H1 (cell line): ENCODE data around the gene GLI1. TPM values are rescaled to one million over a fixed set of nuclear protein-coding genes. Genes with fewer than 3 reads are reported as not detected.

Source experiments
- CTCF ChIA-PET: fragments of 300-600 bp; sonication (Branson Sonifier 250); formaldehyde crosslinking; loops from one replicate; lab custom pipeline; 2021; ENCODE audit not compliant: partially characterized antibody; lab: Charles Lee
- POLR2A ChIA-PET: fragments of 300-600 bp; sonication (Branson Sonifier 250); formaldehyde crosslinking; loops from one replicate; lab custom pipeline; 2021; ENCODE audit warnings: inconsistent platforms; ENCODE audit not compliant: partially characterized antibody; lab: Charles Lee
- DNase-seq, 2 experiments: peaks; one replicate each; pipeline versions ENCODE4 v3.0.0 to v3.0.0-alpha.2; 2010 to 2022; ENCODE audit warnings: low spot score in 2 of 2, low read depth in 1 of 2, mixed read lengths in 1 of 2
- FAIRE-seq: peaks from 2 replicates; lab custom pipeline; 2011; peaks lifted over from hg19 to GRCh38; lab: Jason Lieb, UNC
- H2AFZ ChIP-seq: 2 replicates; pipeline ENCODE4 v1.8.1; 2012; ENCODE audit warnings: low read length, inconsistent platforms
- H2AK5ac ChIP-seq: 2 replicates; pipeline ENCODE4 v1.6.1; 2013; ENCODE audit warnings: low read depth, low read length
- H2BK120ac ChIP-seq: replicated peaks from 2 replicates; pipeline ENCODE3; 2013; ENCODE audit warnings: low read depth, low read length, inconsistent platforms
- H2BK12ac ChIP-seq: 2 replicates; pipeline ENCODE4 v1.6.1; 2013; ENCODE audit warnings: low read depth, low read length
- H2BK15ac ChIP-seq: 2 replicates; pipeline ENCODE4 v1.6.1; 2013; ENCODE audit warnings: low read length
- H2BK20ac ChIP-seq: 2 replicates; pipeline ENCODE4 v1.6.1; 2013; ENCODE audit warnings: low read length
- H2BK5ac ChIP-seq: 2 replicates; pipeline ENCODE4 v1.6.1; 2013; ENCODE audit warnings: low read depth, low read length
- H3K14ac ChIP-seq: 2 replicates; pipeline ENCODE4 v1.6.1; 2013; ENCODE audit warnings: inconsistent platforms; ENCODE audit not compliant: insufficient read length
- H3K18ac ChIP-seq: 2 replicates; pipeline ENCODE4 v1.6.1; 2013; ENCODE audit warnings: low read length; ENCODE audit errors: extremely low read depth
- H3K23ac ChIP-seq: 2 replicates; pipeline ENCODE4 v1.6.1; 2013; ENCODE audit warnings: inconsistent platforms; ENCODE audit not compliant: insufficient read length
- H3K23me2 ChIP-seq: 2 replicates; pipeline ENCODE4 v1.6.1; 2013; ENCODE audit warnings: low read depth, low read length
- H3K27ac ChIP-seq: 2 replicates; pipeline ENCODE4 v1.6.1; 2011; ENCODE audit warnings: low read depth, low read length, inconsistent platforms
- H3K27me3 ChIP-seq, 4 experiments: replicated peaks in 1 of 4; 1 replicate in 1 of 4; 2 replicates in 3 of 4; pipeline versions ENCODE4 v1.6.1 to v1.8.1; 2011 to 2013; ENCODE audit warnings: low read length in 3 of 4, mild to moderate bottlenecking in 3 of 4, inconsistent platforms in 2 of 4, mixed read lengths in 2 of 4, moderate library complexity in 1 of 4; ENCODE audit not compliant: control insufficient read depth in 3 of 4, insufficient read depth in 3 of 4; ENCODE audit errors: extremely low read depth in 1 of 4
- H3K36me3 ChIP-seq, 4 experiments: 2 replicates each; pipeline versions ENCODE4 v1.6.1 to v1.8.1; 2011 to 2013; ENCODE audit warnings: mild to moderate bottlenecking in 4 of 4, low read length in 3 of 4, moderate library complexity in 2 of 4, control low read depth in 1 of 4, inconsistent platforms in 1 of 4; ENCODE audit not compliant: insufficient read depth in 4 of 4, control insufficient read depth in 2 of 4
- H3K4ac ChIP-seq: replicated peaks from 2 replicates; pipeline ENCODE3; 2013; ENCODE audit warnings: low read length, low read depth, mixed read lengths, inconsistent platforms; ENCODE audit not compliant: insufficient read length
- H3K4me1 ChIP-seq, 4 experiments: replicated peaks in 1 of 4; 1 replicate in 1 of 4; 2 replicates in 3 of 4; pipeline versions ENCODE4 v1.6.1 to v1.8.1; 2011 to 2013; ENCODE audit warnings: low read length in 3 of 4, inconsistent platforms in 2 of 4, mixed read lengths in 1 of 4; ENCODE audit not compliant: insufficient read depth in 4 of 4, control insufficient read depth in 3 of 4
- H3K4me2 ChIP-seq, 2 experiments: 2 replicates each; pipeline versions ENCODE4 v1.6.1 to v1.8.1; 2011 to 2013; ENCODE audit warnings: low read depth in 2 of 2, low read length in 2 of 2, control low read depth in 1 of 2, inconsistent platforms in 1 of 2, mild to moderate bottlenecking in 1 of 2; ENCODE audit not compliant: insufficient read depth in 1 of 2
- H3K4me3 ChIP-seq, 4 experiments: fragments of 200-600, 300-600 bp in 1 of 4; sonication (generic), shearing (Covaris generic), sonication (Bioruptor Twin) in 1 of 4; 2 replicates each; pipeline versions ENCODE4 v1.5.1 to v1.8.1; 2011 to 2016; ENCODE audit warnings: low read length in 4 of 4, low read depth in 3 of 4, control low read depth in 2 of 4, inconsistent platforms in 2 of 4, mild to moderate bottlenecking in 2 of 4, mixed read lengths in 1 of 4, moderate library complexity in 1 of 4; ENCODE audit not compliant: insufficient read depth in 2 of 4; ENCODE audit errors: extremely low read depth in 1 of 4
- H3K56ac ChIP-seq: replicated peaks from 2 replicates; pipeline ENCODE3; 2013; ENCODE audit warnings: low read depth, mild to moderate bottlenecking, mixed read lengths, low read length, inconsistent platforms; ENCODE audit not compliant: insufficient read length
- H3K79me1 ChIP-seq: 2 replicates; pipeline ENCODE4 v1.6.1; 2013; ENCODE audit warnings: low read depth, low read length, control low read depth
- H3K79me2 ChIP-seq, 2 experiments: 2 replicates each; pipeline versions ENCODE4 v1.6.1 to v1.8.1; 2012 to 2013; ENCODE audit warnings: low read length in 2 of 2, mild to moderate bottlenecking in 2 of 2, inconsistent platforms in 1 of 2; ENCODE audit not compliant: insufficient read depth in 2 of 2, control insufficient read depth in 1 of 2
- H3K9ac ChIP-seq, 4 experiments: replicated peaks in 1 of 4; 1 replicate in 1 of 4; 2 replicates in 3 of 4; pipeline versions ENCODE4 v1.6.1 to v1.8.1; 2011 to 2013; ENCODE audit warnings: low read depth in 3 of 4, low read length in 3 of 4, control low read depth in 2 of 4, mild to moderate bottlenecking in 2 of 4, moderate library complexity in 2 of 4, inconsistent platforms in 1 of 4; ENCODE audit errors: extremely low read depth in 1 of 4
- H3K9me3 ChIP-seq, 2 experiments: 2 replicates each; pipeline versions ENCODE4 v1.6.1 to v1.8.1; 2012 to 2013; ENCODE audit warnings: mild to moderate bottlenecking in 2 of 2, moderate library complexity in 2 of 2, control low read depth in 1 of 2, inconsistent platforms in 1 of 2, low read depth in 1 of 2, low read length in 1 of 2, mixed read lengths in 1 of 2; ENCODE audit not compliant: insufficient read depth in 2 of 2
- H4K20me1 ChIP-seq, 2 experiments: replicated peaks in 1 of 2; 2 replicates each; pipeline versions ENCODE3 to v1.8.1; 2011 to 2013; ENCODE audit warnings: inconsistent platforms in 2 of 2, low read length in 2 of 2, mild to moderate bottlenecking in 1 of 2; ENCODE audit not compliant: insufficient read depth in 2 of 2, control insufficient read depth in 1 of 2
- H4K5ac ChIP-seq: 2 replicates; pipeline ENCODE4 v1.6.1; 2013; ENCODE audit warnings: low read length, low read depth, mixed read lengths, inconsistent platforms; ENCODE audit not compliant: insufficient read length
- H4K8ac ChIP-seq: 2 replicates; pipeline ENCODE4 v1.8.0; 2013; ENCODE audit warnings: mild to moderate bottlenecking, moderate library complexity, low read length, inconsistent platforms; ENCODE audit not compliant: insufficient read depth; ENCODE audit errors: extremely low read depth
- H4K91ac ChIP-seq: replicated peaks from 2 replicates; pipeline ENCODE3; 2013; ENCODE audit warnings: low read length, mixed read lengths, inconsistent platforms; ENCODE audit not compliant: insufficient read length
- ASH2L ChIP-seq: fragments of 200-600, 300-600 bp; sonication (generic); IDR thresholded peaks from one replicate; pipeline ENCODE4 v1.7.1; 2017; ENCODE audit warnings: low read length
- BACH1 ChIP-seq: IDR thresholded peaks from 2 replicates; pipeline ENCODE4 v1.6.1; 2012; ENCODE audit warnings: low read length, improper control_type of control experiment
- CREB1 ChIP-seq: IDR thresholded peaks from 2 replicates; pipeline ENCODE4 v1.6.1; 2012; ENCODE audit warnings: inconsistent platforms
- HDAC2 ChIP-seq, 2 experiments: fragments of 300-600 bp in 1 of 2; sonication (generic) in 1 of 2; IDR thresholded peaks; 2 replicates each; pipeline ENCODE4 v1.6.1; 2011 to 2012; ENCODE audit warnings: low read depth in 2 of 2, low read length in 2 of 2, mild to moderate bottlenecking in 2 of 2, moderate library complexity in 2 of 2, borderline replicate concordance in 1 of 2, inconsistent platforms in 1 of 2
- JUND ChIP-seq: IDR thresholded peaks from 2 replicates; pipeline ENCODE4 v1.6.1; 2011; ENCODE audit warnings: mild to moderate bottlenecking, improper control_type of control experiment, low read length
- NRF1 ChIP-seq: IDR thresholded peaks from 2 replicates; pipeline ENCODE4 v1.6.1; 2011; ENCODE audit warnings: mild to moderate bottlenecking, low read depth, low read length, improper control_type of control experiment
- POU5F1 ChIP-seq: IDR thresholded peaks from 2 replicates; pipeline ENCODE4 v1.6.1; 2011; ENCODE audit warnings: low read depth, mild to moderate bottlenecking, low read length, moderate library complexity
- SIN3A ChIP-seq, 2 experiments: IDR thresholded peaks in 1 of 2; conservative IDR thresholded peaks in 1 of 2; 2 replicates each; pipeline ENCODE4 v1.6.1; 2011 to 2012; ENCODE audit warnings: low read length in 2 of 2, improper control_type of control experiment in 1 of 2, low read depth in 1 of 2, mild to moderate bottlenecking in 1 of 2
- SP1 ChIP-seq: IDR thresholded peaks from 2 replicates; pipeline ENCODE4 v1.6.1; 2011; ENCODE audit warnings: low read depth, low read length
- SP4 ChIP-seq: IDR thresholded peaks from 2 replicates; pipeline ENCODE4 v1.6.1; 2012; ENCODE audit warnings: low read length, inconsistent platforms
- TAF1 ChIP-seq: IDR thresholded peaks from 2 replicates; pipeline ENCODE4 v1.6.1; 2011; ENCODE audit warnings: mild to moderate bottlenecking, low read depth, low read length
- WGBS, 2 experiments: shearing (Covaris generic) in 1 of 2; methylation state at CpG; one replicate each; pipeline versions ENCODE4 v1.1.6 to v1.1.7; 2013 to 2015; ENCODE audit warnings: low lambda C conversion rate in 2 of 2, mixed read lengths in 2 of 2, inconsistent platforms in 1 of 2, low coverage in 1 of 2, missing lambda C conversion rate in 1 of 2; ENCODE audit not compliant: insufficient replicate concordance in 2 of 2, insufficient coverage in 1 of 2, insufficient read length in 1 of 2; ENCODE audit errors: extremely low coverage in 1 of 2, missing lambda C conversion rate in 1 of 2; 5-methylcytosine and 5-hydroxymethylcytosine counted together
- polyA plus RNA-seq, 7 experiments: library from polyadenylated mRNA; depleted of rRNA in 3 of 7; stranded (reverse) in 5 of 7; unstranded in 2 of 7; fragments of >200 nt in 5 of 7; fragments of 200-250 nt in 2 of 7; gene quantifications; 1 replicate in 5 of 7; 2 replicates in 1 of 7; 4 replicates in 1 of 7; pipeline versions ENCODE4 v1.2.1 to v1.2.3, GENCODE V29; 2011 to 2013; ENCODE audit warnings: missing spikeins in 2 of 7, mixed read lengths in 2 of 7
- total RNA-seq: library from RNA; stranded (reverse); fragmentation: NEBNext Ultra II Directional; extraction: Animal tissue kit (Norgen Biotek cat#: 25700); gene quantifications from 2 replicates; pipeline ENCODE4 v1.2.1, GENCODE V29; 2021
- TF ChIP-seq, protein P1 (sequence below): IDR thresholded peaks from 2 replicates; pipeline ENCODE4 v1.6.1; 2012; ENCODE audit warnings: inconsistent platforms

GLI1 gene
- total and polyA plus RNA-seq, 2 of the 8 experiments (the other 6 are each of a cell fraction or from before 2014, with no cell fraction given): 23.5 to 25.3 TPM

DNA sequence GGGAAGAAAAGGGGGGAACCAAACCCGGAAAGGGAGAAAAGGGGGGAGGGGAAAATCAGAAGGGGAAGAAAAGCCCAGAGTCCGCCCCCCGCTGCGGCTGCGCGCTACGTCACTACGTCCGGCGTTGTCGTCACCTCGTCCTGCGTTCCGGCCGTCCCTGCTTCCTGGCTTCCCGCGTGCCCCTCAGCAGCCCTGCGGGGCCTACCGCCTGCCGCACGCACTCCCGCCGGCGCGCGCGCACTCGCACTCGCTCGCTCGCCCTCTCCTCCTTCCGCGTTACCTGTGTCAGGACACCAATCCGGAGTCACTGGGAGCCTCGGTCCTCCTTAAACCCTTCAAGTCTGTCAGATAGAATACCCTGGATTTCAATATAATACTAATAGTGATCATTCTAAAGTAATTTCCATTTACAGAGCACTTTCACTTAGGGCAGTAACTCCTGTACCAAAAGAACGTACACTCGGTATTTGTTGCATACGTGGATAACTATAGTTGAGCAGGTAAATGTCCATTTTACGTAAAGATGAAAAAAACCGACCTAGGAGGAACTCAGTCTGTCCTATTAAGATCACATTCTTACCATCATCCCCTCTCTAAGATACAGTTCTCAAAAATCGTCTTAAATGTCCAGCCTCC is 28.5 kb upstream of the GLI1 start, which contains the start of gene R3HDM2:
Gene R3HDM2, minus strand, starts transcription at position 113 of the 636 bp plus-strand sequence. CDS start 120,615 bp downstream, outside the sequence.
- no peak within 1 kb of the TSS for H3K56ac ChIP-seq
- peak within 1 kb of the TSS; percentile 81 for H3K4ac ChIP-seq
- peaks cover 3% of the 10 kb centered on the region for H3K79me1 ChIP-seq
- no peak within 1 kb of the TSS for H3K14ac ChIP-seq
- H3K27ac ChIP-seq: peak within 1 kb of the TSS; percentile 81; the same call in 1 of the 2 replicates
- DNase-seq: peak; percentile 90 to 99
- H2AFZ ChIP-seq: 0 out of 2 replicates have a peak within 1 kb of the TSS, but pooled peaks have one; percentile 31
- peaks cover 0 to 14% of the 10 kb centered on the region in 2 experiments; a peak in 2 of 4 replicates for H3K79me2 ChIP-seq
- no peak within 1 kb of the TSS; the same call in 1 of the 2 replicates for H3K18ac ChIP-seq
- H4K20me1 ChIP-seq: no peaks in the 10 kb centered on the region
- no peak within 1 kb of the TSS for H3K23ac ChIP-seq
- H3K23me2 ChIP-seq: peaks cover 3% of the 10 kb centered on the region; the same call in 1 of the 2 replicates
- H3K9me3 ChIP-seq: no peaks in the 10 kb centered on the region
- no peak within 1 kb of the TSS for H2BK20ac ChIP-seq
- H3K4me2 ChIP-seq: peak within 1 kb of the TSS; percentile 59 to 91
- no peak within 1 kb of the TSS for H2BK12ac ChIP-seq
- H4K91ac ChIP-seq: peak within 1 kb of the TSS; percentile 65
- ChIA-PET POLR2A (interaction anchor here (1.1 to 13.2 kb wide), 3 partner anchors 11 to 89 kb away, joined by 3 to 168 read pairs (median 7); partner anchors contain the start of gene INHBE), CTCF (interaction anchor here (1.1 kb wide), 1 partner anchor 88 kb away, joined by 3 read pairs; no protein-coding TSS in a partner anchor)
- H2BK5ac ChIP-seq: peak within 1 kb of the TSS; percentile 41; the same call in 1 of the 2 replicates
- H3K4me3 ChIP-seq: peak within 1 kb of the TSS; percentile 55 to 73 (median 70)
- peak within 1 kb of the TSS; percentile 46 to 97 (median 62) for H3K9ac ChIP-seq
- no peak within 1 kb of the TSS for H2BK15ac ChIP-seq
- no peak within 1 kb of the TSS for H2BK120ac ChIP-seq
- H3K36me3 ChIP-seq: no peaks in the 10 kb centered on the region
- peak within 1 kb of the TSS; percentile 63; the same call in 1 of the 2 replicates for H4K8ac ChIP-seq
- no peak for FAIRE-seq
- no peaks in the 10 kb centered on the region for H3K27me3 ChIP-seq
- WGBS, 2 experiments: 8% methylated on average over 37 of the region's 41 CpGs; no CpG with 5 or more reads in 1 of the 2 experiments
- H4K5ac ChIP-seq: peak within 1 kb of the TSS; percentile 56
- no peak within 1 kb of the TSS for H2AK5ac ChIP-seq
- H3K4me1 ChIP-seq: peaks cover 0 to 5% (median 2%) of the 10 kb centered on the region in 4 experiments; a peak in 5 of 7 replicates
- 0 out of 2 replicates have a peak, but pooled peaks have one; percentile 14 for TF ChIP-seq NRF1
- TF ChIP-seq, protein P1, sequence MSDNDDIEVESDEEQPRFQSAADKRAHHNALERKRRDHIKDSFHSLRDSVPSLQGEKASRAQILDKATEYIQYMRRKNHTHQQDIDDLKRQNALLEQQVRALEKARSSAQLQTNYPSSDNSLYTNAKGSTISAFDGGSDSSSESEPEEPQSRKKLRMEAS: peak; percentile 98
- peak; percentile 68 for TF ChIP-seq TAF1
- peak; percentile 66 for TF ChIP-seq SP1
- TF ChIP-seq JUND: peak; percentile 21; the same call in 1 of the 2 replicates
- TF ChIP-seq BACH1: peak; percentile 29; the same call in 1 of the 2 replicates
- TF ChIP-seq CREB1: peak; percentile 97
- TF ChIP-seq SIN3A (conservative IDR thresholded peaks at IDR 0.05 in 1 of 2, IDR thresholded peaks at IDR 0.05 in 1 of 2; ENCODE audit: low read depth in 1 of 2, low read length in 2 of 2): peak in 1 of 2 experiments; percentile 21; a peak in 1 of 4 replicates
- peak; percentile 22 to 54; a peak in 1 of 4 replicates for TF ChIP-seq HDAC2 (IDR thresholded peaks at IDR 0.05; ENCODE audit: borderline replicate concordance in 1 of 2, low read depth in 2 of 2, low read length in 2 of 2)
- no peak for TF ChIP-seq POU5F1
- TF ChIP-seq ASH2L: peak; percentile 84
- no peak for TF ChIP-seq SP4
